Lower leg skin (tissue), 3 donors: ENCODE data around the gene DSPP.

Source experiments
- POLR2A ChIP-seq, 2 donors: fragments of 450-650 bp; IDR thresholded peaks; one replicate each; pipeline ENCODE4 v1.6.1; 2016 to 2017; ENCODE audit warnings: antibody characterized with exemption in 2 of 2, mild to moderate bottlenecking in 1 of 2, moderate library complexity in 1 of 2
- TF ChIP-seq, protein P1 (sequence below), 3 donors: fragments of 450-650 bp; IDR thresholded peaks; one replicate each; pipeline ENCODE4 v1.5.1; 2016; ENCODE audit warnings: antibody characterized with exemption in 3 of 3, mild to moderate bottlenecking in 3 of 3, moderate library complexity in 2 of 3

- TF ChIP-seq, protein P1, sequence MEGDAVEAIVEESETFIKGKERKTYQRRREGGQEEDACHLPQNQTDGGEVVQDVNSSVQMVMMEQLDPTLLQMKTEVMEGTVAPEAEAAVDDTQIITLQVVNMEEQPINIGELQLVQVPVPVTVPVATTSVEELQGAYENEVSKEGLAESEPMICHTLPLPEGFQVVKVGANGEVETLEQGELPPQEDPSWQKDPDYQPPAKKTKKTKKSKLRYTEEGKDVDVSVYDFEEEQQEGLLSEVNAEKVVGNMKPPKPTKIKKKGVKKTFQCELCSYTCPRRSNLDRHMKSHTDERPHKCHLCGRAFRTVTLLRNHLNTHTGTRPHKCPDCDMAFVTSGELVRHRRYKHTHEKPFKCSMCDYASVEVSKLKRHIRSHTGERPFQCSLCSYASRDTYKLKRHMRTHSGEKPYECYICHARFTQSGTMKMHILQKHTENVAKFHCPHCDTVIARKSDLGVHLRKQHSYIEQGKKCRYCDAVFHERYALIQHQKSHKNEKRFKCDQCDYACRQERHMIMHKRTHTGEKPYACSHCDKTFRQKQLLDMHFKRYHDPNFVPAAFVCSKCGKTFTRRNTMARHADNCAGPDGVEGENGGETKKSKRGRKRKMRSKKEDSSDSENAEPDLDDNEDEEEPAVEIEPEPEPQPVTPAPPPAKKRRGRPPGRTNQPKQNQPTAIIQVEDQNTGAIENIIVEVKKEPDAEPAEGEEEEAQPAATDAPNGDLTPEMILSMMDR (IDR thresholded peaks at IDR 0.05), result no peak
- no peak for TF ChIP-seq POLR2A (IDR thresholded peaks at IDR 0.05)
These were observed 42.1 kb upstream of the DSPP start for GRCh38 chr4:87566276-87566675.
